Smooth muscle cell of the brain vasculature (primary cell): ENCODE measurements around the gene SP8.
"Not testable (repeated sequence)": the region's sequence is repeated elsewhere in the genome, so short reads cannot be mapped to it uniquely, and the experiment has no call there.

Experiments used
- DNase-seq: peaks from one replicate; pipeline ENCODE4 v3.0.0-alpha.2; 2012; ENCODE audit warnings: low read depth, low spot score

The SP8 gene

GRCh38 chr7:20786779-20787659 lies at the start of gene SP8:
Gene SP8, minus strand, starts transcription at chr7:20786886. Its CDS starts 88 bp downstream, at chr7:20786798.
- DNase-seq, result no peak

GRCh38 chr7:20836424-20836823 lies 49.7 kb upstream of the SP8 start:
- not testable (repeated sequence) for DNase-seq

GRCh38 chr7:20835111-20835750 lies 48.5 kb upstream of the SP8 start:
- no peak for DNase-seq

- no peak for DNase-seq
Measured at GRCh38 chr7:20834656-20835055, 48.0 kb upstream of the SP8 start.

- DNase-seq, result no peak
Measured at GRCh38 chr7:20831956-20832355, 45.3 kb upstream of the SP8 start.

GRCh38 chr7:20831451-20831850 lies 44.8 kb upstream of the SP8 start:
- DNase-seq, result no peak

GRCh38 chr7:20828947-20829346 lies 42.3 kb upstream of the SP8 start:
- DNase-seq, result no peak

- DNase-seq, result no peak
Measured at GRCh38 chr7:20827172-20827571, 40.5 kb upstream of the SP8 start.

- no peak for DNase-seq
Measured at GRCh38 chr7:20826243-20826642, 39.6 kb upstream of the SP8 start.

GRCh38 chr7:20825555-20825954 lies 38.9 kb upstream of the SP8 start:
- no peak for DNase-seq

- not testable (repeated sequence) for DNase-seq
Measured at GRCh38 chr7:20821390-20821789, 34.7 kb upstream of the SP8 start.

- no peak for DNase-seq
Measured at GRCh38 chr7:20816372-20816959, 29.8 kb upstream of the SP8 start.

GRCh38 chr7:20804345-20804744 lies 17.7 kb upstream of the SP8 start:
- DNase-seq, result no peak

- no peak for DNase-seq
Measured at GRCh38 chr7:20799566-20800366, 13.1 kb upstream of the SP8 start.

- DNase-seq, result no peak
Measured at GRCh38 chr7:20798694-20799121, 12.0 kb upstream of the SP8 start.

GRCh38 chr7:20798081-20798693 lies 11.5 kb upstream of the SP8 start:
- no peak for DNase-seq

GRCh38 chr7:20797462-20798080 lies 10.9 kb upstream of the SP8 start:
- DNase-seq, result no peak

GRCh38 chr7:20797042-20797461 lies 10.4 kb upstream of the SP8 start:
- DNase-seq, result no peak

GRCh38 chr7:20796500-20796899 lies 9.8 kb upstream of the SP8 start:
- DNase-seq, result no peak

- no peak for DNase-seq
Measured at GRCh38 chr7:20795881-20796280, 9.2 kb upstream of the SP8 start.

- DNase-seq, result no peak
Measured at GRCh38 chr7:20795361-20795760, 8.7 kb upstream of the SP8 start.
